Mesothelial cell of epicardium (in vitro differentiated cells): ENCODE results near the gene HOXD11. TPM values are rescaled to one million over a fixed set of nuclear protein-coding genes. Genes with fewer than 3 reads are reported as not detected.

Source experiments
- DNase-seq, 2 experiments: peaks; one replicate each; pipeline ENCODE4 v3.0.0; 2021; ENCODE audit warnings: low spot score in 2 of 2; ENCODE audit not compliant: unreplicated experiment in 2 of 2
- H3K27ac Mint-ChIP-seq: 2 replicates; pipeline ENCODE4 v1.8.0; 2021; ENCODE audit warnings: mixed read lengths
- H3K27me3 Mint-ChIP-seq: 2 replicates; pipeline ENCODE4 v1.8.0; 2021; ENCODE audit warnings: low read depth, mixed read lengths
- H3K36me3 Mint-ChIP-seq: 2 replicates; pipeline ENCODE4 v1.8.0; 2021; ENCODE audit warnings: mixed read lengths
- H3K4me1 Mint-ChIP-seq: 2 replicates; pipeline ENCODE4 v1.8.0; 2021; ENCODE audit warnings: mixed read lengths
- H3K4me3 Mint-ChIP-seq: 2 replicates; pipeline ENCODE4 v1.8.0; 2021; ENCODE audit warnings: mild to moderate bottlenecking, moderate library complexity, mixed read lengths
- H3K9me3 Mint-ChIP-seq: 2 replicates; pipeline ENCODE4 v1.8.0; 2021; ENCODE audit warnings: mixed read lengths
- CTCF ChIP-seq: fragments of 200-600 bp; sonication (generic); IDR thresholded peaks from one replicate; pipeline ENCODE4 v1.5.0; 2021; ENCODE audit warnings: antibody characterized with exemption; ENCODE audit not compliant: unreplicated experiment
- total RNA-seq: library from RNA; stranded (reverse); gene quantifications from 3 replicates; pipeline ENCODE4 v1.2.1, GENCODE V29; 2021

Gene HOXD11
- total RNA-seq = 1.9 to 3.0 TPM (median 2.2 TPM) in 3 replicates

GRCh38 chr2:176106581-176107539 lies at the start of gene HOXD11:
HOXD11 (plus strand) TSS chr2:176107280; CDS start chr2:176107356, 76 bp downstream.
- Mint-ChIP-seq H3K9me3 (no peaks in the 10 kb centered on the region), H3K27me3 (peaks cover 90% of the 10 kb centered on the region), H3K4me3 (peak within 1 kb of the TSS; percentile 63), H3K36me3 (no peaks in the 10 kb centered on the region), H3K4me1 (peaks cover 21% of the 10 kb centered on the region), H3K27ac (peak within 1 kb of the TSS; percentile 29)
- DNase-seq = peak in 1 of 2 experiments; percentile 48
- no peak for TF ChIP-seq CTCF

DNA sequence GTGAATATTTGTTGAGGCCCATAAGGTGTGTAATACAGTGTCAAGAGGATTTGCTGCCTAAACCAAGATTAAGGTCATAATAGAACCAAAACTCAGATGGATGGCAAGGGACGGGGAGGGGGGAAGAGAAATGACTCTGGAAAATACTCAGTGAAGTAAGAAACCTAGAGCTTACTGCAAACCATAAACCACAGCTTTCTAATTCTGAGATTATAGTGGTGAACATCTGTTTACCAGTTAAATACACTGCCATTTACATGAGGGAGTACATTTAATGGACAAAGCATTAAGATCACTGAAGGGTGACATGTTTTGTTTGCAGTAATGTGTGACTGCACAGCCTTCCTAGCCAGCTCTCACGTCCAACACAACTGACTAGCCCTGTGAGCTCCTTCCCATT lies 43.1 kb upstream of the HOXD11 start:
- TF ChIP-seq CTCF = no peak
- no peaks in the 10 kb centered on the region for H3K9me3 Mint-ChIP-seq
- H3K4me3 Mint-ChIP-seq = no peak overlapping the region
- H3K4me1 Mint-ChIP-seq = peaks cover 9% of the 10 kb centered on the region
- DNase-seq = no peak
- no peaks in the 10 kb centered on the region for H3K36me3 Mint-ChIP-seq
- no peak overlapping the region for H3K27ac Mint-ChIP-seq
- H3K27me3 Mint-ChIP-seq = peaks cover 94% of the 10 kb centered on the region

- DNase-seq = no peak
- H3K9me3 Mint-ChIP-seq = no peaks in the 10 kb centered on the region
- no peak for TF ChIP-seq CTCF
- H3K27ac Mint-ChIP-seq = no peak overlapping the region
- H3K4me3 Mint-ChIP-seq = peak overlapping the region; percentile 45
- H3K27me3 Mint-ChIP-seq = peaks cover 99% of the 10 kb centered on the region
- H3K36me3 Mint-ChIP-seq = no peaks in the 10 kb centered on the region
- peaks cover 9% of the 10 kb centered on the region for H3K4me1 Mint-ChIP-seq
Measured at GRCh38 chr2:176066645-176067588, 40.2 kb upstream of the HOXD11 start.

DNA sequence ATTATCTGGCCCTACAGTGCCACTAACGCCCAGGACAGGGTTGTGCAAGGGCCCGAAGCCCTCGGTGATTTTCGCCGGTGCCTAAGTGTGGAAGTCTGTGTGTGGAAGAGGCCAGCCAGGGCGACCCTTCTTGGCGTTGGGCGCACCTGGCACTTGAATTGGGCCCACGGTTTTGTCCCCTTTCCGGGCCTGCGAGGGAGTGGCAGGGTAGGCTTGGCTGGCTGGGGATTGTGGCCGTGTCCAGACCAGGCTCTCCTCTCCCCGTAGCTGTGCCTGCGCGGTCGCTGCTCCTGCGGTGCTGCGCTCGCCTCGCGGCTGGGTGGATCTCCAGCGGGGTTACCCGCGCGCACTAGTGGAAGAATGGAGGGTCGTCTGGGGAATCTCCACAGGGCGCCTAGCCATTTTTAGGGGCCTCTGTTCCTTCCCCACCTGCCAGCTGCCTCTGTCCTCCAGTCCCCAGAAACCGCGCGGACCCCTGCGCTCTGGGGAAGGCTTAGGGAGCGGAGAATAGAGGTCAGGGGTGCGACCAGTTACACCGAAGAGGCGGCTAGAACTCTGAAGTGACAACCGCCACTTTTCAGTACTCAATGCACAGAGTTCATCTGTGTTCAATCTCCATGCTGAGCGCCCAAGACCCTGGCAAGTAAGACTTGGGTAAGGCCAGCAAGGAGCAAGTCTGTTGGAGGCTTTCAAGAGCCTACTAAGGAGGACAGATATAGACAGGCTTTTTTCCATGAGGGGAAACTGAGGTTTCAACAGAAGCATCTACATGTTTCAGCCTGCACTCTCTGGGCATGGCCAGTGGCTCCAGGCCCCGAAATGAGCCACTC lies 39.3 kb upstream of the HOXD11 start:
- H3K4me3 Mint-ChIP-seq = peak overlapping the region; percentile 45
- no peaks in the 10 kb centered on the region for H3K9me3 Mint-ChIP-seq
- peaks cover 99% of the 10 kb centered on the region for H3K27me3 Mint-ChIP-seq
- DNase-seq = no peak
- no peak overlapping the region for H3K27ac Mint-ChIP-seq
- no peaks in the 10 kb centered on the region for H3K36me3 Mint-ChIP-seq
- peaks cover 9% of the 10 kb centered on the region for H3K4me1 Mint-ChIP-seq
- TF ChIP-seq CTCF = no peak

DNA sequence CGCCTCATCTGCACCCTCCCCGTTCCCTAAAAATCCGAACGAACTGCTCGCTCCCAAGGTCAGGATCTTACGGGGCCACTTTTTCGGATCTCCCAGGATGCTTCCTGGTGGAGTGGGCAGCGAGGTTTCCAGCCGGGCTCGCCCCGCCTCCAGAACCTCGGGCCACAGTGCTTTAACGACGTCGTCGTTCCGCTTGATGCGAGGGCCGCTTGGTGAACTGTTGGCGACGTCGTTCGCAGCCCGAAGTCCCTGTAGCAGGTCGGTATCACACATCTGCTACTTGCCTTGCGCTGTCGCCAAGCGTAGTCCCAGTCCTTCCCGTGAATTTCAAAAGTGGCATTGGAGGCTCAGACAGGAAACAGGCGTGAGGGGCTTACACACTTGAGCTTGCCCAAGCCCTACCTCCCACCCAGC lies 38.7 kb upstream of the HOXD11 start:
- no peak for DNase-seq
- Mint-ChIP-seq H3K36me3 (no peaks in the 10 kb centered on the region), H3K9me3 (no peaks in the 10 kb centered on the region), H3K27ac (no peak overlapping the region), H3K27me3 (peaks cover 99% of the 10 kb centered on the region), H3K4me3 (peak overlapping the region; percentile 28), H3K4me1 (peaks cover 9% of the 10 kb centered on the region)
- TF ChIP-seq CTCF = no peak
